T-helper 22 cell (primary cell): Measurements from ENCODE around the gene BBLN.
"Not testable (repeated sequence)": the region's sequence is repeated elsewhere in the genome, so short reads cannot be mapped to it uniquely, and the experiment has no call there.

Experiments used
- DNase-seq: peaks from one replicate; pipeline ENCODE4 v3.0.0-alpha.2; 2020; ENCODE audit warnings: low read depth

The BBLN gene

DNA sequence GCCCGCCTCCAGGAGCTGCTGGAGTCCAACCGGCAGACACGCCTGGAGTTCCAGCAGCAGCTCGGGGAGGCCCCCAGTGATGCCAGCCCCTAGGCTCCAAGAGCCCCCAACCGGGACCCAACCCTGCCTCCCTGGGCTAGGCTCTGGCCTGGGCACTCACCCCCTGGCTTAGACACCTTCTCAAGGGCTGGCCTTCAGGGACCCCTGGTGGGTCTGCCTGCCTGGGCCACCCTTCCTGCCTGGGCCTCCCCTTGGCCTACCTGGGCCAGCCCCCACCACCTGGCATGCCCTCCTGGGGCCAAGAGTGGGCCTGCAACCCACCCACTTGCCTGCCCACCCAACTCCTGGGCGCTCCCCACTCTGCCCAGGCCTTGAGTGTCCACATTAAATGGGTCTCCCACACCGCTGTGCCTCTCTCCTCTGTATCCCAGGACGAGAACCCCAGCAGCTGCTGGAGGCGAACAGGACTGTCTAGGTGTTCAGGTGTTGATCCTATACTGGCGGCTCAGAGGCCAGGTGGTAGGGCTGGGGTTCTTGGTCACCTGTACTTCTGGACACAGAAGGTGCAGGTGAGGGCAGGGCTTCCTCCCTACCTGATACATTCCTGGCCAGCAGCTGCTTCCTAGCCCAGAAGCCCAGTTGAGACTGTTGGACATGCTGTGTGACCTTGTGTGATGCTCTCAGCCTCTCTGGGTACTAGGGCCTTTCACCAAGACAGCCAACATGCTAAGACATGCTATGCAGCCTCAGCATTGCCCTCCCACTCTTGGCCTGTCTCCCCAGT is 3.6 kb downstream of the BBLN start:
- no peak for DNase-seq

DNA sequence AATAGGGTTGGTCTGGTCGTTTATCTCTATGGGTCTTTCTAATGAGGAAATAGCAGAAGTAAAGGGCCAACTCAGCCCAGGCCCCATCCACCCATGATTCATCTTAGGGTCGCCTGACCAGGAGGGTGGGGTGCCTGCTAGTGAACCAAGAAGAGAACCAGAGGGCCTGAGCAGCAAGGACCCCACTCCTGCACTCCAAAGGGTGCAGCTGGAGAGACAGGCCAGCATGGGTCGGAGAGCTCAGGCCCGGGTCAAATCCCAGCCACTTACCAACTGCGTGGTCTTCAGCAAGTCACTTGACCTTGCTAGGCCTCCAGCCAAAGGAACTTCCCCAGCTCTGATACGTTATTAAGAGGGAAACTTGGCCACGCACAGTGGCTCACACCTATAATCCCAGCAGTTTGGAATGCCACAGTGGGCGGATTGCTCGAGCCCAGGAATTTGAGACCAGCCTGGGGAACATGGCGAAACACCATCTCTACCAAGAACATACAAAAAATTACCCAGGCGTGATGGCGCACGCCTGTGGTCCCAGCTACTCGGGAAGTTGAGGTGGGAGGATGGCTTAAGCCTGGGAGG is 4.3 kb downstream of the BBLN start:
- DNase-seq, result no peak

DNA sequence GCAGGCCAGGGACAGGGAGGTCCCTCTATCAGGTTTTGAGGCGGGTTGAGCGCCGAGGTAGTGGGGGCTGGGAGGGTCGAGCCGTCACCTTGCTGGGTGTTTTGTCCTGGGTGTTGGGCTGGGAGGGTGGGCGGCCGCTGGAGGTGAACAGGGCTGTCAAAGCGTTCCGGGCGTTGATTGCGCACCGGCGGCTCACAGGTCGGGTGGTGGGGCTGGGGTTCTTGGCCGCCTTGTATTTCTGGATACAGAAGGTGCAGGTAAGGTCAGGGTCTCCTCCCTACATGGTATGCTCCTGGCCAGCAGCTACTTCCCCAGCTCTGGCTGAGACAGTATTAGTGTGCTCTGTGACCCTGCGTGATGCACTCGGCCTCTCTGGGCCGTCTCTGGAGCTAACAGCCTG is 6.1 kb downstream of the BBLN start:
- no peak for DNase-seq

DNA sequence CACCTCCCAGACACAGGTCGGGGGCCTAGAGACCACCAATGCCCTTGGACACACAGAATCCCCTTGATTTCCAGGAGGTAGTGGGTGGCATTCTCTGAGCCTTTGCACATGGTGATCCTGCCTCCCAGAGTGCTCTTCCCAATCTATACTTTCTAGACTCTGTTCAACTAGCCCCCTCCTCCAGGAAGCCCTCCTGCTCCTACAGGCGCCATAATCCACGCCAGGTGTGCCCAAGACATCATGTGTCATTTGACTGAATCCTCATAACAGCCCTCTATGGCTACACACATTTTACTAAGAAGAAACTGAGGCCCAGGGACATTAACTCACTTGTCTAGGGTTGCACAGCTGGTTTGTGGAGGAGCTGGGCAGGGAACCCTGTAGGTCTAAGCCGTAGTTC is 7.1 kb downstream of the BBLN start:
- no peak for DNase-seq

DNA sequence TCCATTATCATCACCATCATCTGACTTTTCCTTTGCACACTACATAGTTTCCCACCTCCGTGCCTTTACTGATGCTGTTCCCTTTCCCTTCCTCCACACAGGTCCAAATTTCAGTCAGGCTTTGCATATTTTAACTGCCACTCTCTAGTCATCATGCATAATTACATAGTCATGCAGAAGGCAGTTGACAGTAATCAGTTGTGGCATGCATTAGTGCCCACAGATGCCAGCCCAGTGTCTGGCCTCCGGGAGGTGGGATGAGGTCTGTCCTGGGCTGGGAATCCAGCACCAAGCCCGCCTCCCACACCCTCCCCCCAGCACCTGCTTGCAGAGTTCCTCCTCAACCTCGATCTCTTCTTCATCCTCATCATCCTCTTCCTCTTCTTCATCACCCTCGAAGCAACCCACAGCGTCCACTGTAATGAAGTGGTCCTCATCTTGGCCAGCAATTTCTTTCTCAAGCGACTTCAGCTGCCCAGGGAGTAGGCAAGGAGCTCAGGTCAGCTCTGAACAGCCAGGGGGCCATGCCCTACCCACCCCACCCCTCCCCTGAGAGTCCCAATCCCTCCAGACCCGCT is 8.8 kb downstream of the BBLN start:
- DNase-seq, result no peak

DNA sequence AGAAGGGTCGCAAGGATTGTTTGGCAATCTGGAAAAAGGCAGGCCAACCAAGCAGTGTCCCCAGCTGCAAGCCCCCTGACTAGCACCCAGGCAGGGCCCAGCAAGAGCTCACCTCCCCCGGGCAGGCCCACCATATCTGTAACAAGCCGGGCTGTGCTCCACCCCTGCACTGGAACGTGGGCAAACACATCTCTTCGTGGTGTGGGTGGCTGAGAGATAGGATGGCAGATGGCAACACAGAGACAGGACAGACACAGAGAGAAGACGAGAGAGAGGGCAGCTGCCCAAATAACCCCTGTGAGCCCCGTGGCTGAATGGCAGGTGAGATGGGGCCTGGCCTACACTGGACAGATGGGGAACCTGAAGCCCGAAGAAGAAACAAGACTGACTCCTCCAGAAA is 9.4 kb downstream of the BBLN start:
- DNase-seq, result no peak

DNA sequence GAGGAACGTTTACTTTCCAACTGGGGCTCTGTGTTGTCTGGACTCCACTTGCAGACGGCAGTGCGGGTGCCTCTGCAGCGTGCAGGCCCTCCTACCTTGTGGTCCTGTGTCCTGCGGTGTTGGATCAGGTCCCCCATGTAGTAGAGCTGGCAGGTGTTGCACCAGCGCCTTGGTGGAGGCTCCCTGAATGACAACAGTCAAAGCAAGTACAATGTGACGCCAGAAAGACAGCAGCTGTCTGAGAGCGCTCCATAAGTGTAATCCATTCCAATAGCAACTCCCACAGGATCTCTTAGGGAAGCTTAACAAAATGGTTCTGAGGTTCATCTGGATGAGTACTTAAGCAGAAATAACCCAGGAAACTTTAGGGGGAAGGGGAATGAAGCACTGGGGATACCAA is 9.9 kb downstream of the BBLN start:
- DNase-seq, result no peak

DNA sequence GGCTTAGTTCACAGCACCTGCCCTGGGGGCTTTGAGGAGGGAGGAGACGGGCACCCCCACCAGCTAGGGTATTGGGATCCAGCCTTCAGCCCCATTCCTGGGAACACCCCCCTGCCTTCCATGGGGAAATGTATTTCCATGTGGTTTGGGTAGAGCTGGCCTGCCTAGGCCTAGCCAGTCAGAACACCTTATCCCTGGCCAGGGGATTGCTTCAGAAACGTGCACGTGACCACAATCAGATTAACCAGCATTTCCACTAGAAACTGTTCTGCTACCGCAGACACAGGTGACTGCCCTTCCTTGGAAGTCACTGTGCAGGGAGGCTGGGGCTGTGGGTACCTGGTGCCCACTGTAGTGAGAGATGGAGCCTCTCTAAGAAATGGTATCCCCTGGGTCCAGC is 14.0 kb downstream of the BBLN start:
- no peak for DNase-seq

DNA sequence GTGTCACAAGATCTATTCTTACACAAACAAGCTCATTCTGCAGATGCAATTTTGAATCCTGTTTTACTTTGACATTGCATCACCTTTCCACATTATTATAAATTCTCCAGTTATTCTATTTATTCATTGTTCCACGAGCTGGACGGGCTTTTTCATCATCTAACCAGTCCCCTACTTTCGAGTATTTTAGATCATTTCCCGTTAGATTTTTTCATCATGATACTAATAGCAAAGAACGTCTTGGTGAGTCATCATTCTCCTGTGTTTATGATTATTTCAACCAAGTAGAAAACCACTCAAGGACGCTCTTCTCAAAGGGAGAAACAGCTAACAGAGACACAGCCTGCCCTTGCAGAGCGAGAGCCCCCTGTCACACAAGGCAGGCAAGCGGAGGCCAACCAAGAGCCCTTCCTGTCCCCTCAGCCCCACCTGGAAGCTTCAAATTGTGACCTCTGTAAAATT is 15.1 kb downstream of the BBLN start:
- DNase-seq, result no peak

DNA sequence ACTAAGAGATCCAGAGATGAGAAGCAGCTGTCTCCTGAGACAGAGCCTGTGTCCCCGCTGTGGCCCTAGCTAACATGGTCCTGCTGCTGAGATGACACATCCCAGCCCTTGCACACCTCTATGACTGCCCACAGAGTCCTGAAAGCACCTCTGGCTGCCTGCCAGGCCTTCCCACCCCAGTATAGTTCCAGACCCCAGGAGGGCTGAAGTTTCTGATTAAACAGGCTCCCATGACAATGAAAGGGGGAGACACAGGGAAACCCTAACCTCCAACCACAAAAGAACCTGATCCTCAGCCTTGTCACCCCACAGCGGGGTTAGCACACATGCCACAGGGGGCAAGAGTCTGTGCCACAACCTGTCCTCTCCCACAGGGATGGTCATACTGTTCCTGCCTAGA is 15.7 kb downstream of the BBLN start:
- no peak for DNase-seq

DNA sequence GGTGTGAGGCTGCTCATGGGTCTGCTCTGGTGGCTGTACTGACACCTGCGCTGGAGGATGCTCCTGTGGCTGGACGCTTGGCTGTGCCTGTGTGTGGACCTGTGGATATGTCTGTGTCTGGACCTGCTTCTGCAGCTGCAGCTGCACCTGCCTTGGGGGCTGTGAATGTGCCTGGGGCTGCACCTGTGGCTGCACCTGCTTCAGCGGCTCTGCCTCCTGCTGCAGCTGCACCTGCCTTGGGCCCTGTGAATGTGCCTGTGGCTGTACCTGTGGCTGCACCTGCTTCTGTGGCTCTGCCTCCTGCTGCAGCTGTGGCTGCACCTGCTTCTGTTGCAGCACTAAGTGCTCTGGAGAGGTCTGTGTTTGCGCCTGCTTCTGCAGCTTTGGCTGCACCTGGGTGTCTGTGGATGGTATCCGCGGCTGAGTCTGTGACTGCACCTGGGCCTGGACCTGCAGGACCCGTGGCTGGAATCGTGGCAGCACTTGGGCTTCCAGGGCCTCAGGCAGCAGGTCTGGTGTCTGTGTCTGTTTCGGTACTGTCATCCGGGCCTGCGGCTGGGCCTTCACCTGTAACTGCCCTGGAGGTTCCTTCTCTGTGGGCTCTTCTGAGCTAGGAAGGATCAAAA is 18.9 kb downstream of the BBLN start:
- no peak for DNase-seq

DNA sequence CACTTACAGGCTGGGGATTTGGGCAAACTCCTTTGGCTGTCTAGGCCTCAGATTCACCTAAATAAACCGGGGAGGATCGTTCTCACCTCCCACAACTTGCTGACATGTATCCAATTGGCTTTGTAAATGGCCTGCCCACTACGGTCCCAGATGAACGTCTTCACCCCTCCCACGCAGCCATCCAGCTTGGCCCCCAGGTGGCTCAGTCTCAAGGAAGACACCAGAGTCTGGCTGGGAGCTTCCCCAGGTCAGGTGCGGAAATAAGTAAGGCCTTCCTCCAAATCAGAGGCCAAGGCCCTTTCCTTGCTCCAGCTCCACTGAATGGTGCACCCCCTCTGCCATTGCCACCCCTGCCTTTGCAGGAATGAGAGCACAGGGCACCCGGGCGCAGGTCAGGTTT is 19.9 kb downstream of the BBLN start:
- DNase-seq, result no peak

DNA sequence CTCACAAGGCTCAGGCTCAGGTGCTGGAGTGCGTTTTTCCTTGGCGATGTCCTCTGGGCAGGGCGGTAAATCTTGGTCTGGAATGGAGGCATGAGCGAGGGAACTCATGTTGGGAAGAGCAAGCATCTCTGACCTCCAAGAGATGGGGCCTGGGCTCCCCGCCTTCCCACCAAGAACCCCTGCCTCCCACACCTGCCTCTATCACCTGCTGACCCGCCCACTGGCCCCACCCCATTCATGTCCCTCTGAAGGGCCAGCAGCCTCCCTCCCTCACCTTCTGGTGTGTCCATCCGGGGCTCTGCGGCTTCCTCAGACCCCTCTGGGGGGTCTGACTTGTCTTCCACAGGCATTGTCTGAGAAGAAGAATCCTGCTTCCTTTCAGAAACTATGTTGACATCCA is 20.4 kb downstream of the BBLN start:
- DNase-seq, result no peak

DNA sequence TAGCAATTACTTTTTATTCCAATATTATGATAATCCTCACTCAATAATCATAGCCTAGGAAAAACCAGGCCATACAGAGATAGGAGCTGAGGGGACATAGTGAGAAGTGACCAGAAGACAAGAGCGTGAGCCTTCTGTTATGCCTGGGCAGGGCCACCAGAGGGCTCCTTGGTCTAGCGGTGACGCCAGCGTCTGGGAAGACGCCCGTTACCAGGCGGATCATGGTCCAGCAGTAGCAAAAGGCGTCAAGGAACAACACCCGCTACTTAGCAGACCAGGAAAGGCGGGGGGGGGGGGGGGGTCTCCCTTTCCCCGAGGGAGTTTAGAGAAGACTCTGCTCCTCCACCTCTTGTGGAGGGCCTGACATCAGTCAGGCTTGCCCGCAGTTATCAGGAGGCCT is 21.4 kb downstream of the BBLN start:
- DNase-seq, result not testable (repeated sequence)

DNA sequence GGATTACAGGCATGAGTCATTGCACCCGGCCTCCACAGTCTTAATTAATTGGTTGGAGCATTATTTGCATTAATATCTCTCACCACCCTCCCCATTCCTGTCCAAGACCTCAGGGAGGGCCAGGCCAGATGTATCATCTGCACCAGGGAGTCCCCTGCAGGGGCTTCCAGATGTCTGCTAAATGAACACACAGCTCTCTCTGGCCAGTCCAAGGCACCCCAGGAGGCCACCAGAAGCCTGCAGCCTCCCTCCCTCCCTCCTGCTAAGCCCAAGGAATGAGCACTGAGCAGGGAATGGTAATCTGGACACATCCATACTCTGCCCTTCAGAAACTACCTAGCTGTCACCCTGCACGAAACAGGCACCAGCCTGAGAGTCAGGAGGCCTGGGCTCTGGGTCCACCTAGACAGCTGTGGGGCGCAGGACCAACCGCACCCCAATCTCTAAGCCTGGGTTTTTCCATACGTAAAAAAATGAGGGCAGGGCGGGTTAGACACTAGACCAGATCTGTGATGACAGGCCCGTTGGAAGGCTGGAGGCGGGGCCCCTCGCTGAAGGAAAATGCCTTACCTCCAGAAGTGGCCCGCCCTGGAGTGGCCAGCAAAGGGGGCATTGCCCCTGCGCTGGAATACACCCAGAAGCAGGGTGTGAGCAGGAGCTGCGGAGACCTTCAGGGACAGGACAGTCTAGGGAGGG is 23.0 kb downstream of the BBLN start:
- no peak for DNase-seq

DNA sequence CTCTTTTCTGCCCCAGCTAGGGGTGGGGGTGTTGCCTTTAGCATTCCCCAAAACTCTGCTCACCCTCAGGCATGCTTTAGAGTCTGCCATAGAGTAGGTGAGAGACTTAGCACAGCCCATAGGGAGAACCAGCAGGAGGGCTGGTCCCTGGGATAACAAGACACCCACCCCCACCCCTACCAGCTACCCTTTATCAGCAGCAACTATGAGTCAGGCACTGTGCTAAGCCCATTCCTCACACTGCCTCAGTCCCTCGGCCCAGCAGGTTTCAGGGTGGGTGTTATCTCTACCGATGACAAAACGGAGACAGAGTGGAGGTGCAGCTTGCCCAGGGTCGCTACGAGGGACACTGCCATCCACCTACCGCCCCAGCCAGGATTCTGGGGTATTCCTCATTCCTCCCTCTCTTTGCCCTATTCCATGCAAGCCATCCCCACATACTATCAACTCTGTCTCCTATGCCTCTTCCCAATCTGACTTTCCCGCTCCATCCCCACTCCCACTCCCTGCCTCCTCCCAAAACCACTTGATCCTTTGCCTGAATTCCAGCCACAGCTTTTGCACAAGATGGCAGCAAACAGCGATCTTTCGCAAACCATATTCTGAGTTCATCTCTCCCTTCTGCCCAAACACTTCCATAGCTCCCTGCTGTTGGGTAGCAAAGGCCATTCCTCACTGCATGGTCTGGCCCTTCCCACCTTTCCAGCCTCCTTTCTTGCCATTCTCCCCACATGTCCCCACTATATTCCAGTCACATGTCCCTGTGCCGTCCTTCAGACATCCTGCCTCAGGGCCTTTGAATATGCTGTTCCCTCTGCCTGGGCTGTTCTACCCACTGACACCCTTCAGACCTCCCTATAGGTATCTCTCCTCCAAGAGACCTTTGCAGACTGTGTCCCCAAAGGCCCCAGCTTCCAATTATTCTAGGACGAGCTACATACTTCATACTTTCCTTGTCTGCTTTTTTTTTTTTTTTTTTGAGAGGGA is 26.2 kb downstream of the BBLN start:
- no peak for DNase-seq

DNA sequence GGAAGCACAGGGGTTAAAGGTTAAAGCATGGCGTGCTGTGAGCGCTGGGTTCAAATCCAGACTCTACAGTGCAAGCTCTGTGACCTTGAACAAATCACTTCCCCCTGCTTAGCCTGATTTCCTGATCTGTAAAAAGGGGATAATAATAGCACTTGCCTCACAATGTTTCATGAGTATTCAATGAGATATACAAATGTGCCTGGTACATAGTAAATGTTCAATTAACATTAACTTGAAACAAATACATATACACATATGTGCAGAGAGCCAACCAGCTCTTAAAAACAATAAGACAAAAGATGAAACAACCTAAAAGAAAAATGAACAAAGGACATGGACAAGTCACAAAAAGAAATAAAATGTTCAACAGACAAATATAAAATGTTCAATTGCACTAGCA is 27.3 kb downstream of the BBLN start:
- no peak for DNase-seq

DNA sequence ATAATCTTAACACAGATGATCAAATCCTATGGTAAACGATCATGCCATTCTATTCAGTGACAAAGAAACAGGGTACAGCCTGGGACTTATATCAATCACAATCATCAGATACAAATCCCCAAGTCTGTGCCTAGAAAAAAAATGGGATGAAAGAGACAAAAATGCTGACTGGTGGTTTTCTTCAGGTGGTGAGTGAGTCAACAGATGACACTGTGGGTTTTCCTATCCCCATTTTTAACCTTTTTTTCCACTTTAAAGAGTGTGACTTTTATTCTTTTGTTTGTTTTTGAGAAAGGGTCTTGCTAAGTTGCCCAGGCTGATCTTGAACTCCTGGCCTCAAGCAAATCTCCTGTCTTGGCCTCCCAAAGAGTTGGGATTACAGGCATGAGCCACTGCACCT is 28.1 kb downstream of the BBLN start:
- no peak for DNase-seq

DNA sequence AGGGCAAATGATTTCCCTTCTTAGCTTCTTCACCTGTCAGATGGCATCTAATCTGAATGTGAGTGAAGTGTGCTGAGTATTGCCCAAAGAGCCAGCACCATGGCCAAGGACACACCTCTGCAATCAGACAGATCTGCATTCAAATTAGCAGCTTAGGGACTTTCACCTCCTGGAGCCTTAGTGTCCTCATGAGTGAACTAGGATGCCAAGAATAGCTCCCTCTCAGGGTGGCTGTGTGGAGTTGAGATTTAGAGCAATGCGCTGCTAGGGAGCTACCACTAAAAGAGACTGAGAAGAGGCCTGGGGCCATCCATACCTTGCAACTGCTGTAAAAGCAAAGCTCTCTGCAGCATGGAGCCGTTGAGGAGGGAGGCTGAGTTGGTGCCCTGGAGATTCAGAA is 29.9 kb downstream of the BBLN start:
- no peak for DNase-seq

DNA sequence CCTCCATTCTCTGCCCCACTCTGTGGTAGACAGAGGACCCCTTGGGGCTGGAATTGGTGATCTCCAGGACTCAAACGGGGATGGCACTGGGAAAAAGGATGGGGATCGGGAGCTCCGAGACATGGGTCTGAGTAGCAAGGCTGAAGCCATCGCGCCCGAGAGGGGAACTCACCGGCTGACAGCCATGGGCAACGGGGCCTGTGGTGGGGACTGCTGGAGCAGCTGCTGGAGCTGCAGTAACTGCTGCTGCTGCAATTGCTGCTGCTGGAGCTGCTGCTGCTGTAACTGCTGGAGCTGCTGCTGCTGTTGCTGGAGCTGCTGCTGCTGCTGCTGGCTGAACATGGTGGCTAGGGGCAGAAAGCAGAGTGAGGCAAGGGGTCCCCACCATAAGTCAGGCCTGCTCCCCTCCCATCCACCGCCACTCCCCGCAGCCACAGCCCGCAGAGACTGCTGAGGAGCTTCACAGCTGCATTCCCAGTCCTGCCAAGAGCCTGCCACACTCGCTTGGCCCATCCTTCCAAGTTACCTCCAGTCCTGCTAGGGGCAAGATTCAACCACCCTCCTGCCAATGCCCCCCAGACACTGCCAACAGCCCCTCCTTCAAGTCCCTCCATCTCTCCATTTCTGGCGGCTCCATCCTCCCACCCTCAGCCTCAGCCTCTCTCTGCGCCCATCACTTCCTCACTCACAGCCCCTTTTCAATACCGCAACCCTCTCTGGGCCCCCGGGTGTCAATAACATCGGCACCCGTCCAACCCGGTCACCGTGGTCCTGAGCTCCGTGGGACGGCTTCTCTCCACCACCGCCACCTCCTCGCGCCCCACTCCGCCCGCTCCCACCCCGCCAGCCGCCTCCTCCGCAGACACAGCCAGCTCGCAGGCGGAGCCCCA is 30.7 kb downstream of the BBLN start:
- DNase-seq, result no peak
